Psoas muscle (tissue), 8 donors: ENCODE measurements around the gene TMEM221. TPM values are rescaled to one million over a fixed set of nuclear protein-coding genes. Genes with fewer than 3 reads are reported as not detected.

Experiments used
- ATAC-seq, 4 donors: fragments of 200-7000 bp; cut with Tn5 transposase; one replicate each; pipeline ENCODE4 v1.9.1; 2020; ENCODE audit warnings: moderate library complexity in 3 of 4, mild to moderate bottlenecking in 2 of 4
- DNase-seq, 2 donors: peaks; one replicate each; pipeline ENCODE4 v3.0.0-alpha.2; 2020
- H3K27ac ChIP-seq: fragments of 200-600 bp; one replicate; pipeline ENCODE4 v1.8.0; 2022
- H3K27me3 ChIP-seq, 3 donors: fragments of 200-600 bp in 1 of 3; one replicate each; pipeline versions ENCODE4 v1.6.1 to v1.8.0; 2013 to 2022; ENCODE audit warnings: low read length in 2 of 3, mild to moderate bottlenecking in 2 of 3, moderate library complexity in 1 of 3; ENCODE audit not compliant: insufficient read depth in 3 of 3
- H3K36me3 ChIP-seq, 2 donors: fragments of 200-600 bp in 1 of 2; one replicate each; pipeline versions ENCODE4 v1.6.1 to v1.8.0; 2013 to 2022; ENCODE audit warnings: low read depth in 1 of 2, mild to moderate bottlenecking in 1 of 2, moderate library complexity in 1 of 2; ENCODE audit not compliant: insufficient read depth in 1 of 2
- H3K4me1 ChIP-seq: fragments of 200-600 bp; one replicate; pipeline ENCODE4 v1.8.0; 2022
- H3K4me3 ChIP-seq: fragments of 200-600 bp; one replicate; pipeline ENCODE4 v1.8.0; 2022; ENCODE audit warnings: mild to moderate bottlenecking
- H3K9me3 ChIP-seq: fragments of 200-600 bp; one replicate; pipeline ENCODE4 v1.8.0; 2022
- CTCF ChIP-seq: fragments of 200-600 bp; IDR thresholded peaks from one replicate; pipeline ENCODE4 v1.8.0; 2022; ENCODE audit warnings: antibody characterized with exemption
- WGBS, 3 donors: extraction: QIAGEN DNeasy Blood & Tissue Kit; methylation state at CpG; one replicate each; pipeline versions ENCODE4 v1.1.6 to v1.1.7; 2013; 5-methylcytosine and 5-hydroxymethylcytosine counted together
- intact Hi-C, 2 donors: fragments of 100-400 bp; cut with DNase I; formaldehyde crosslinking; loops; one replicate each; pipeline versions ENCODE4 v1.11.0 to v1.14.2; 2022
- polyA plus RNA-seq, 3 donors: library from polyadenylated mRNA; stranded (reverse); fragments of 200-250 nt; gene quantifications; one replicate each; pipeline ENCODE4 v1.2.3, GENCODE V29; 2013
- total RNA-seq, 4 donors: library from RNA; stranded (reverse); fragmentation: NEBNext Ultra II Directional in 2 of 4; extraction: Animal tissue kit (Norgen Biotek cat#: 25700) in 2 of 4; gene quantifications; one replicate each; pipeline versions ENCODE4 v1.2.1 to v1.2.4, GENCODE V29; 2021 to 2023
- donor health status: healthy with polysubstance abuse.
- donor health status: DM: no; HTN: no; CAD: no; lungs with moderate emphysema.
- donor health status: Bipolar disorder and iron deficiency.
- donor health status: healthy.
- donor health status: DM: yes; HTN: yes; CAD: no.
- donor health status: DM: no; HTN: no; CAD: no.
- donor health status: DM: no; HTN: no; CAD: no.
- donor health status: DM: yes; HTN: yes; CAD: no.

TMEM221 gene
- total and polyA plus RNA-seq, 7 donors: 0.04 to 0.39 (median 0.25) TPM; not detected in 4

GRCh38 chr19:17436094-17436873 is 12.2 kb downstream of the TMEM221 start:
- no peaks in the 10 kb centered on the region for H3K9me3 ChIP-seq
- H3K4me1 ChIP-seq: no peaks in the 10 kb centered on the region
- no peak for TF ChIP-seq CTCF
- H3K27ac ChIP-seq: no peak overlapping the region
- H3K4me3 ChIP-seq: no peak overlapping the region
- peaks cover 0 to 7% (median 1%) of the 10 kb centered on the region in 3 donors for H3K27me3 ChIP-seq
- no peaks in the 10 kb centered on the region for H3K36me3 ChIP-seq
- WGBS, 3 donors: 94 to 95% (median 94%) methylated on average over 25 of the region's 25 CpGs
- intact Hi-C loops: no loop called here
- no peak for DNase-seq
- no peak for ATAC-seq

DNA sequence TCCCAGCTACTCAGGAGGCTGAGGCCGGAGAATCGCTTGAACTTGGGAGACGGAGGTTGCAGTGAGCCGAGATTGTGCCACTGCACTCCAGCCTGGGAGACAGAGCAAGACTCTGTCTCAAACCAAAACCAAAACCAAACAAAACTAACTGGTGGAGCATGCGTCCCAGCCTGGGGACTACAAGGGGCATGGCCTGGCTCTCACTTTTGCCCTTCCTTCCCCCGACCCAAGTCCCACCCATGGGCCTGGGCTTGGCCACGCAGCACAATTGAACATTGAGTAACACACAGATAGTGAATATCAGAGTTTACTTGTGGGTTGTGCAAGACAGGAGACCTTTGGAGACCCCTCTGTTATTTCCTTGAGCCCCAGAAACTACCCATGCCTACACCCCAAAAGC is 13.2 kb downstream of the TMEM221 start:
- Histone ChIP-seq H3K27ac (no peak overlapping the region), H3K9me3 (no peaks in the 10 kb centered on the region), H3K36me3 (no peaks in the 10 kb centered on the region), H3K27me3 (peaks cover 0 to 7% (median 0%) of the 10 kb centered on the region in 3 donors), H3K4me1 (no peaks in the 10 kb centered on the region), H3K4me3 (no peak overlapping the region)
- intact Hi-C loops: no loop called here
- DNase-seq: no peak
- 83 to 87% (median 85%) methylated on average over 7 of the region's 7 CpGs for WGBS, 3 donors
- no peak for TF ChIP-seq CTCF
- no peak for ATAC-seq

GRCh38 chr19:17431417-17431816 is 17.1 kb downstream of the TMEM221 start:
- Histone ChIP-seq H3K36me3 (no peaks in the 10 kb centered on the region), H3K4me3 (no peak overlapping the region), H3K4me1 (peaks cover 3% of the 10 kb centered on the region), H3K27ac (no peak overlapping the region), H3K9me3 (no peaks in the 10 kb centered on the region), H3K27me3 (no peaks in the 10 kb centered on the region)
- WGBS, 3 donors: 93 to 98% (median 93%) methylated on average over 7 of the region's 7 CpGs
- ATAC-seq (no peak), DNase-seq (no peak)
- TF ChIP-seq CTCF: no peak
- intact Hi-C loops: no loop called here

DNA sequence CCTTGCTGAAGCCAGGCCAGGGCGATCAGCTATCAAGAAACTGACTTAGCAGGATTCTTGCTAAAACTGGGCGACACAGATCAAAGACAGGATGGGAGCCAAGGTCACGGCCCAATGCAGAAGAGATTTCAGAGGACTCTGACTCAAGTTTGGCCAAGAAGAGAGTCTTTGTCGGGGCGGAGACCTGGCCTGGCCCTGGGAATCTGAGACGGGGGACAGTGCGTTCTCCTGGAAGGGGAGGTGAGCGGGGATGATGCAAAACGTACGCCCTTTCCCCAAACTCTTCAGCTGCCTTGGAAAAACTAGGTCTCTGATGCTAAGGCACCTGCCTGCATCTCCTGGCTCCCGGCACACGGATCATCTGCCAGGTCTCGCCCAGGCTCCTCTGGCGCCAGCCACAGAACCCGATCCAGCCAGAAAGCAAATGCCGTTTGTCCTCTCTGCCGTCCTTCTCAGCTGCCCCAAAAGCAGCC is 18.8 kb downstream of the TMEM221 start:
- intact Hi-C loops: no loop called here
- DNase-seq (peak; percentile 61 to 76), ATAC-seq (peak in 3 of 4 donors; percentile 59 to 78 (median 68))
- no peak overlapping the region for H3K4me3 ChIP-seq
- H3K27ac ChIP-seq: no peak overlapping the region
- WGBS, 3 donors: 18 to 31% (median 18%) methylated on average over 17 of the region's 17 CpGs
- peaks cover 3% of the 10 kb centered on the region for H3K4me1 ChIP-seq
- no peaks in the 10 kb centered on the region for H3K36me3 ChIP-seq
- H3K27me3 ChIP-seq: no peaks in the 10 kb centered on the region
- no peak for TF ChIP-seq CTCF
- H3K9me3 ChIP-seq: no peaks in the 10 kb centered on the region
